HT1080 (cell line): ENCODE results near the gene INPP5A. TPM values are rescaled to one million over a fixed set of nuclear protein-coding genes. Genes with fewer than 3 reads are reported as not detected.
A peak's percentile ranks its signal among the peaks of the same experiment; 100 is the strongest.
"Not testable (repeated sequence)": the region's sequence is repeated elsewhere in the genome, so short reads cannot be mapped to it uniquely, and the experiment has no call there.

Experiments used
- DNase-seq: peaks from one replicate; pipeline ENCODE4 v3.0.0-alpha.2; 2015; ENCODE audit warnings: low read depth
- polyA plus RNA-seq, 2 experiments: library from polyadenylated mRNA; depleted of rRNA; stranded (reverse); fragments of >200 nt; gene quantifications; 2 replicates each; pipeline ENCODE4 v1.2.3, GENCODE V29; 2015
- total RNA-seq: library from RNA; depleted of rRNA; stranded (reverse); fragments of >200 nt; shearing (Covaris generic); gene quantifications from 2 replicates; pipeline ENCODE4 v1.2.3, GENCODE V29; 2014; rRNA removed

INPP5A gene
- total RNA-seq = 31.1 and 34.4 TPM in 2 replicates
- polyA plus RNA-seq (2015; cell fraction: cytosol; rRNA removed) = 20.7 and 24.1 TPM in 2 replicates
- polyA plus RNA-seq (2015; cell fraction: nucleus; rRNA removed) = 17.2 and 19.6 TPM in 2 replicates

GRCh38 chr10:132537684-132538001 is at the start of gene INPP5A:
Gene INPP5A, plus strand, starts transcription at chr10:132537787. Its CDS starts 310 bp downstream, at chr10:132538097.
- no peak for DNase-seq

GRCh38 chr10:132488231-132488821 is 49.3 kb upstream of the INPP5A start:
- DNase-seq = no peak

- peak; percentile 66 for DNase-seq
Measured at GRCh38 chr10:132489053-132489703, 48.4 kb upstream of the INPP5A start.

- no peak for DNase-seq
Measured at GRCh38 chr10:132489704-132490534, 47.7 kb upstream of the INPP5A start.

DNA sequence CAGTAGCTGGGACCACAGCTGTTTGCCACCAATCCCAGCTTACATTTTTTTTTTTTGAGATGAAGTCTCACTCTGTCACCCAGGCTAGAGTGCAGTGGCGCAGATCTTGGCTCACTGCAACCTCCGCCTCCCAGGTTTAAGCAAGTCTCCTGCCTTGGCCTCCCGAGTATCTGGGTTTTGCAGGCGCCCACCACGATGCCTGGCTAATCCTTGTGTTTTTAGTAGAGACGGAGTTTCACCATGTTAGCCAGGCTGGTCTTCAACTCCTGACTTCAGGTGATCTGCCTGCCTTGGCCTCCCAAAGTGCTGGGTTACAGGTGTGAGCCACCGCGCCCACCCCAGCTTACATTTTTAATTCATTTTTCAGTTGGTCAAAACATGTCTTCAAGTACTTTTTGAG is 46.1 kb upstream of the INPP5A start:
- not testable (repeated sequence) for DNase-seq

DNA sequence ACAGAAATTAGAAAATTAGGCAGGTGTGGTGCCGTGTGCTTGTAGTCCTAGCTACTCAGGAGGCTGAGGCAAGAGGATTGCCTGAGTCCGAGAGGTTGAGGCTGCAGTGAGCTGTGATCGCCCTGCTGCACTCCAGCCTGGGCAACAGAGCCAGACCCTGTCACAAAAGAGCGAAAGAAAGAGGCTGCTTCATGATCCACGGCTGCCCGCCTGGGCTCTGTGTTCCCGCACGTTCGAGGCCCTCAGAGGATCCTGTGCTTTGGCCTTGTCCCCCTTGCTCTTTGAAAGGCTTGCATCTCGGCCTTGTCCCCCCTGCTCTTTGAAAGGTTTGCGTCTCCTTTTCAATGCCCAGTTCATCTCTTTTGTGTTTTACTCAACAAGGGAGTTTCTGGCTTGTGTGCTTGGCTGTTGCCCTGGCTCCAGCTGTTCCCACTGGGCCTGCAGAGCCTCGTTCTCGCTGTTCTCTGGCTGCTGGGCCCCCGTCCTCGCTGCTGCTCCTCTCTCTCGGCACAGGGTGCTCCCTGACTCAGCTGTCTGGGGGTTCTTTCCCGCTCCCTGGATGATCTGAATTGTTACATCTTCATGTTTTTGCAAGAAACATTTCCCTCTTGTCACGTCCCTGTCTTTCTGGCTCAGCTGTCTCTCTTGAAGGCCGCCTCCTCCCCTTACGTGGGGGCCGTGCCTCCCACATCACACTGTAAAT is 45.1 kb upstream of the INPP5A start:
- DNase-seq = no peak

DNA sequence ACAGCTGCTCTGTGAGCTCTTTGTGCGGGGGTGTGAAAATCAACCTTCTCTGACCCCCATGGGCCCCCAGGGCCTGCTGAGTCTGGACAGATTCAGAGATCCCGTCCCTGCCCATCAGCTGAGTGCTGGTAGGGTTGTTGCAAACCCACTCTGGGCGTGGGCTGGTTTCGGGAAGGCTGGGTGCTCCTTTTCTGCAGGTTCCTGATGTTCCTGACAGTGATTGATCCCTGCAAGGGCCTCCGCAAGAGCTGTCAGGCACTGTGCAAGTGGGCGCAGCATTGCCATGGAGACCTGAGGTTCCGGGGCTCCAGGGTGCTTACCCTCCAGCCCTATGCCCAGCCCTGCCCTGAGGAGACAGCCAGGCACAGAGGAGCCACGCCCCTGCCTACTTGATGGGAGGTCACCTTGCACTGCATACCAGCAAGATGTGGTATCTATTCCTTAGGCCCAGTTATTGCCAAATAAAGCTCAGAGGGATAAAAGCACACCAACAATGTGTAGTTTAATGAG is 44.3 kb upstream of the INPP5A start:
- DNase-seq = no peak

DNA sequence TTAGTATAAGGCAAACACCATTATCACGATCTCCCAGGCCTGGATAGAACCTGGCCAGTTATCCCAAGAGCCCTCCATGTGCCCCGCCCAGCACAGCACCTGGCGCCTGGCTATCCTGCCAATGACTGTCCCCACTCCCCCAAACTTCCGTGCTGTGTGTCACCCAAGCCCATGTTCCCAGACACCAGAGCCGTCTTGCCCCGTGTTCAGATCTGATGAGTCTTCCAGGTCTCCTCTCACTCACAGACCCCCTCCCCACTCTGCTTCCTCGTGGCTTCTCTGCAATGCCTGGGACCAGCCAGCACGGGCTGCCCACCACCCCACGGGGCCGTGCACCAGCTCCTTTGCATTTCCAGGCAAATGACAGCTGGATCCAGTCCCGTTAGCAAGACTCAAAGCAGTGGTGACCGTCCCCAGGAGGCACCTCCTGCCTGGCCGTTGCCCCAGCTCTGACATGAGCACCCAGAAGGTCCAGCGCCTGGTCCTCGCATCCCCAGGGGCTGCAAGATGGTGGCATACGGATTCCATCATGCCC is 43.8 kb upstream of the INPP5A start:
- DNase-seq = no peak

DNA sequence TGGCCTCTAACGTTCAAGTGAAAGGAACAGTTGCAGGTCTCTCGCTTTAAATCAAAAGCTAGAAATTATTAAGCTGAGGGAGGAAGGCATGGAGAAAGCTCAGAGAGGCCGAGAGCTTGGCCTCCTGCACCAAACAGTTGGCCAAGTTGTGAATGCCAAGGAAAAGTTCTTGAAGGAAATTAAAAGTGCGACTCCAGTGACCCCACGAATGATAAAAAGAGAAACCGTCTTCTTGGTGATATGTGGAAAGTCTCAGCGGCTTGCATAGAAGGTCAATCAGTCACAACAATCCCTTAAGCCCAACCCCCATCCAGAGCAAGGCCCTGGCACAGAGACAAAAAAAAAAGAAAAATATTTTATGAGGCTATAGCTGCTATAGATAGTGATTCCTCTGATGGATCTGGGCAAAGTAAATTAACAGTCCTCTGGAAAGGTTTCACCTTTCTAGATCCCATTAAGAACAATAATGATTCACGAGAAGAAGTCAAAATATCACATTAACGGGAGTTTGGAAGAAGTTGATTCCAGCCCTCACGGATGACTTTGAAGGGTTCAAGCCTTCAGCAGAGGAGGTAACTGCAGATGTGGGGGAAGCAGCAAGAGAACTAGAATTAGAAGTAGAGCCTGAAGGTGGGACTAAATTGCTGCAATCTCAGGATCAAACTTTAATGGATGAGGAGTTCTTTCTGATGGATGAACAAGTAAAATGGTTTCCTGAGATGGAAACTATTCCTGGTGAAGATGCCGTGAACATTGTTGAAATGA is 42.5 kb upstream of the INPP5A start:
- no peak for DNase-seq

DNA sequence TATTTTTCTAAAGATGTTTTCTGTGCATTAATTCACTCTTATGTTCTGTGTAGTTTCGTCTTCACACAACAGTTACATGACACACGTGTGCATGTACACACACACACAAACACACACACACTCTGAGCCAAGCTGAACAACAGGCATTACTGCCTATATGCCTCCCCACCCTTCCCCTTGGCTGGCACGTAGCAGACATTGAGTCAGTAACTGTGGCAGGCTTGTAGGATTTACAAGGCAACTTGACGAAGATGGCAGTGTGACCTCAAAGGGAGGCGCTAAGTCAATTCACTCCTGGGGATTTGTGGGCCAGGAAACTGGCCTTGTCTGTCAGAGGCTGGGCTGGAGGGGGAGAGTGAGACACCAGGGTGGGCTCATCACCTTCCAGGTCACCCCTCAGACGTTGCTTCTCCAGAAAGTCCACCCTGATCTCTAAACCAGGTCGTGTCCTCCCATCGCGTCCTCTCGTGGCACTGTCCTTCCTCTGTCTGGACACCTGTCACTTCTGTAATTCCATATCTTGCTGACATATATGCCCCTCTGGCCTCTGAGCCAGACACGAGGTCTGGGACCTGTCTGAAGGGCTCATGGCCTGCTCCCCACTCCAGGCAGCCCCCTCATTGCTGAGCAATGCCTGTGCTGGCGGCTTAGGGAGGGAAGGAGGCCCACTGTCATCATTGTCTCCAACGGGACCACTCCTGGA is 41.1 kb upstream of the INPP5A start:
- DNase-seq = no peak

DNA sequence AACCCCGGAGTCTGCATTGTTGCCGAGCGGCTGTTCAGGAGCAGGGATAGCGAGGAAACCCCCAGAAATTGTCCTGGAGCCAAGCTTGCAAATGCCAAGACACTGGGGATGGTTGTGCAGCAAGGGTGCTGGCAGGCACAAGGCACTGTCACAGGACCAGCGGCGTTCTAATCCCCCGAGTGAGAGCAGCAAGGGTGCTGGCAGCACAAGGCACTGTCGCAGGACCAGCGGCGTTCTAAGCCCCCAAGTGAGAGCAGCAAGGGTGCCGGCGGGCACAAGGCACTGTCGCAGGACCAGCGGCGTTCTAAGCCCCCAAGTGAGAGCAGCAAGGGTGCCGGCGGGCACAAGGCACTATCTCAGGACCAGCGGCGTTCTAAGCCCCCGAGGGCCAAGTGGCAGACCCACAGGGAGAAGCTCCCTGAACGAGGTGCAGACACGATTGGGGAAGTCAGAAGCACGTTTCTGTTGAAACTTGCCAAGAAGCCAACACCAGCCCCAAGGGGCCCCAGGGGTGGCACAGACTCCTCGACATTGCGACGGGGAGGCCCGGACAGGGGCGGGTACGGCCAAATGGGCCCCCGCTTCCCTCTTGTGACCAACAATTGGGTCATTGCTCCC is 40.4 kb upstream of the INPP5A start:
- DNase-seq = no peak

DNA sequence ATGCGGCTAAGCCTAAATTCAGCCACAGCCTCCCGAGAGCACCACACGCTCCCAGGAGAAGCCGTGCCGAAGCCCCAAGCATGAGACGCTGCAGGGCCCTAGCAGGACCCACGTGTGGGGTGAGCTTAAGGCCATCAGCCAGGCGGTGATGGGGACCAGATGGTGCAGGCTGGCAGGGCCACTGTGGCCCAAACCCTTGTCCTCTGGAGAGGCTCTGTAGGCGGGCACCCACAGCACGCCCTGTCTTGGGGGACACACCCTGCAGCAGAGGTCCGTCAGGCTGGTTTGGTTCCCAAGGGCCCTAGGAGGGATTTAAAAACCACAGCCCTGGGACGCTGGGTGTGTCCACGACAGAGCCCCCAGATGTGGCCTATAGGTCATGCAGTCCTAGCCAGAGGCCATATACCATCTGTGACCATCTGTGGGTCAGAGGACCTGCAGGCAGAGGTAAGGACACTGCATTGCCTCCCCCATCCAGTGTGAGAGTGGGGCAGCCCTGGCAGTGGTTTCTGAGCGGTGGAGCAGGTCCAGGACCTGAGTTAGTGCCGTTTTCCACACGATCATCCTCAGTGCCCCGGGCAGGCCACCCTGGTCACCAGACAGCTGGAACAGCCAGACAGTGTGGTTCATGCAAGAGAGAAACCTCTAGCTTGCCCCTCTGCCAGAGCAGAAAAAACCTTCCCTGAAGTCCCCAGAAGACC is 39.6 kb upstream of the INPP5A start:
- no peak for DNase-seq

DNA sequence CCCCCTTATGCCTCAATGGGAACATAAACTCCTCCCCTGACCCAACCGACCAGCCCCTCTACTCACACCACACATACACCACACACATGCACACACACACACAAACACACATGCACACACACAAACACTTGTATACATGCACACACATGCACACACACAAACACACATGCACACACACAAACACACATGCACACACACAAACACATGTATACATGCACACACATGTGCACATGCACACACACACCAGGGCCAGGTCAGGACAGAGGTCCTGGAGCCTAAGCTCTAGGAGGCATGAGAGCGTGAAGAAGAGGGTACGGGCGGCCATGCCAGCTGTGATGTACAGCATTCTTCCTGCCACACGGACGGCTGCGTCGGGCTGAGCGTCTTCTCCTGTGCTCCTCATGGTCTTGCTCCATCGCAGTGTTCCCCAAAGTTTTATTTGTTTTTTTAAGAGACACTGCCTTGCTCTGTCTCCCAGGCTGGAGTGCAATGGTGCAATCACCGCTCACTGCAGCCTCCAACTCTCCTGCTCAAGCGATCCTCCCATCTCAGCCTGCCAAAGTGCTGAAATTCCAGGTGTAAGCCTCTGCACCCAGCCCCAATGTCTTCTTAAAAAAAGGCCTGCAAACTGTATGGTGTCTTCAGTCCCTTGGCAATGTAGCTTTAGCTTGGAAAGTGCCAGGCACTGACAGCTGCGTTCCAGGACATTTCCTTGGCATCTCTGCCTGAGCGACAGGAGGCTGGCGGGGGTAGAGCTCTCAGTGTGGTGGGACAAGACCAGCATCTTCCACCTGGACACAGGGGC is 38.8 kb upstream of the INPP5A start:
- no peak for DNase-seq

GRCh38 chr10:132499367-132499685 is 38.3 kb upstream of the INPP5A start:
- no peak for DNase-seq

DNA sequence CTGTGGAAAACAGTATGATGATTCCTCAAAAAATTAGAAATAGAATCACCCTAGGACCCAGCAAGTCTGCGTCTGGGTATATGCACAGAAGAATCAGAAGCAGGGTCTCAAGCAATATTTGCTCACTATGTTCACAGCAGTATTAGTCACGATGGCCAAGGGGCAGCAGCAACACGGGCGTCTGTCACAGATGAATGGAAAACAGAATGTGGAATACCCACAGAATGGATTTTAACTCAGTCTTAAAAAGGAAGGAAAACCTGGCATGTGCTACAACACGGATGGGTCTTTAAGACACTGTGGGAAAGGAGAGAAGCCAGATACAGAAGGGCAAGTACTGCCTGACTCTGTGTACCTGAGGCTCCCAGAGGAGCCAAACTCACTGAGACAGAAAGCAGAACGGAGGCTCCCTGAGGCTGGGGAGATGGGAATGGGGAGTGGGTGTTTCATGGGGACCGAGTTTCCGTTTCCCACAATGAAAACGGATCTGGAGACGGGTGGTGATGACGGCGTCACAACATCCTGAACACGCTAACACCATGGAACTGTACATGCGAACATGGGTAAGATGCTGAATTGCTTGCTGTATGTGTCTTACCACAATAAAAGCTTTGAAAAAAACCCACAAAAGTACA is 36.7 kb upstream of the INPP5A start:
- DNase-seq = no peak

GRCh38 chr10:132502544-132503300 is 34.9 kb upstream of the INPP5A start:
- no peak for DNase-seq
